DMS79 (cell line): Measurements from ENCODE around the gene WRAP73.

ENCODE experiments used
- DNase-seq: peaks from one replicate; lab custom pipeline; 2025; lab: John Stamatoyannopoulos, UW

WRAP73 gene

DNA sequence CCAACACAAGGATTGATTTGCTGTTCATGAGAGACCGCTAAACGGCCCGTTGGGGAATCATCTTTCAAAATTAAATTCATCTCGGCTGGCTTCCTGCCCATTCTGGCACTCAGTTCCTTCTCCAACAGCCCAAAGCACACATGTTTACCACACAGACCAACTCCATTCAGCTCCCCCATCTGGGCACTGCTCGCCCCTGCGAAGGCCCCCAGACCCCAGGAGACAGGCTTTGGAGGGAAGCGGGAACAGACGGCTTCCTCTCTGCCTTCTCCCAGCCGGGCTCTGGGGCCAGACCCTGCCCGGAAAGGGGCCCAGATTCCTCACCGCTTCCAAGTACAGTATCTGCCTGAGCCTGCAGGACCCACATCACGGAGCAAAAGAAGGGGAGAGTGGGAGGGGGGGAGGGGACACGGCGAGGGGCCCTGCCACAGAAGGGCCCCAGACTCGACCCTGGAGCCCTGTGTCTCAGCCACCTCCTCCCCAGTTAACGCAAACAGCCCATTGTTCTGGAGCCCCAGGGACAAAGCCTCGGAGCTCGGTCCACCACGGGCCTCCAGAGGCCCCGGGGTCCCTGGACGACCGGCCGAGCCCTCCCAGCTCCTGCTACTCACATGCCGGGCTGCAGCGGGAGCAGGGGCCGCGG, 39.3 kb downstream of the WRAP73 start:
- DNase-seq, result peak; percentile 69

GRCh38 chr1:3609769-3610526, 40.0 kb downstream of the WRAP73 start:
- no peak for DNase-seq

DNA sequence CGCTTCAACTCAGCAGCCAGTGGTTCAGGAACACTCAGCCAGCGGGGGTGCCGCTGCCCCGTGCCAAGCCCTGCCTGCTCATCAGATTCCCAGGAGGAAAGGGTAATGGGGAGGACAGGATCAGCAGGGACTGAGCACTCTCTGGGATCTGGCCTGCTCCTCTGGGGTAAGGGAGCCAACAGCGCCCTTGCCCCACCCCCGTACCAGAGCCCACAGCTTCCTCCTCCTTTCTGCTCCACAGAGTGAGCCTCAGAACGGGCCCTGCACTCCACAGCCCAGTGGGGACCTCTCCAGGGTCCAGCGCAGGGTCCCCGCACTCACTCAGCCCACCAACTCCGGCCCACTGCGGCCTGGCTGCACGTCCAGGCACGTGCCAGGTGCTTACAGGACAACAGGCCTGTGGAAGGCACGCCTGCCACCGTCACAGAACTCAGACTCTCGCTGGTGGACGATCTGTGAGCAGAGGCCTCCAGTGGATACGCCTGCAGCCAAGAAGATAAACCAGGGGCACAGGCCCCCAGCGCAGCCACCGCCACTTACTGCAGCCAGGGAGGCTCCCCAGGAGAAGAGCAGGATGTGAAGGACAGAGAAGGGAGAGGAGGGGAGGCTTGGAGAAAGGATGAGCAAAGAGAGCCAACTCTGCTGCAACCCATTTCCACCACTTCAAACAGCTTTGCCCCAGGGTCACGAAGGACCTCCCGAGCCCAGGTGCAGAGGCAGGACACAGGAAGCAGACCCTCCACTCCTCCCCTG, 40.7 kb downstream of the WRAP73 start:
- peak; percentile 20 for DNase-seq

DNA sequence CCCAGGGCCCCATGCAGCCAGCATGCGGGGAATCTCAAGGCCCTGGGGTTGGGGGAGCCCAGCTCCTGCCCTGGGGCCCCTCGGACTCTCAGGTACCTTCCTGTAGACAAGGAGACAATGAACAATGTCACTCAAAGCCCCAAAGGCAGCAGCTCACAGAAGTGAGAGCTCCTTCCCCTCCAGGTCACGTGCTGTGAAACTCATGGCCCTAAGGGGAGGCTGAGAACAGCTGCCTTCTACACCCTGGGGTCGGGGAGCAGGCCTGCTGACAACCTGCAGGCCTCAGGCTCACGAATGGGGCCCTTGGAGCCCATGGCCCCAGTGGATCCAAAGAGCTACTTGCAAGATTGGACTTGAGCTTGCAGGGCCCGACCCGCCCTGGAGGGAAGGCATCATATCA, 41.7 kb downstream of the WRAP73 start:
- DNase-seq, result no peak

- no peak for DNase-seq
Observed at GRCh38 chr1:3607703-3608065, 42.2 kb downstream of the WRAP73 start.

DNA sequence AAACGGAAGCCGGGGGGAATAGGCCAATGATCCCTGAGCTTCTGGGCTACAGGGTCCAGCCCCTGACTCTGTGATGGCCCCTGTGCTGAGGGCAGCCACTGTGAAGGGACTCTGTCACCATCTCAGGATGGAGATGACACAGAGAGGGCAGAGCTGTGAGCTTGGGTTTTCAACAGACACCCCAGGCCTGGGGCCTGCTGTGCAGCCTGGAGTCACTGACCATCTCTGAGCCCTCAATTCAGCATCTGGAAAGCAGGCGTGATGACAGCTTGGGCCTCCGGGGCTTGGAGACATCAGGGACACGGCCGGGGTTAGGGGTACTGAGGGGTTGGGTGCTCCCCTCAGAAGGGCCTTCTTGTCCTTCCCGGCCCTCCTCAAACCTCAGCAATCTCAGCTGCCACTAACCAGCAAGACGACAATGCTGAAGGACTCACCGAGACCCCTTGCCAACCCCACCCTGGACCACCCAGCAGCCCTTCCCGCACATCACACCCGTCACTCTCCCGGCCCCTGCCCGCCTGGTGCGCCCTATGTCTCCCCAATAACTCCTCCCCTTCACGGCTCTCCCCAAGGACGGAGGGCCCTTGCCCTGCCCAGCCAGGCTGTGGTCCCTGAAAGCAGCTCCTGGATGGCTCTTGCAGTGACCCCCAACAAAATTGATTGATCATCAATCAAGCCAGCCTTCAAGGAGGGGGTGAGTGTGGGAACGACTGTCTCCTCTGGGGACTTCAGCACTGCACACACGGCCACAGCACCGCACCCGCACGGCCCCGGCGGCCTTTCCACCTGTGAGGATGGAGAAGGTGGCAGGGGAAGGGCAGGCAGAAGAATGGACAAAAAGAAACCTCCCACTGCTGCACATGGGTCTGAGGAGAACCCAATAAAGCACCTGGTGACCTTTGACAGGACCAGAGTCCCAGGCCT, 42.9 kb downstream of the WRAP73 start:
- no peak for DNase-seq

GRCh38 chr1:3604997-3605823, 44.7 kb downstream of the WRAP73 start:
- DNase-seq, result no peak

- DNase-seq, result no peak
Observed at GRCh38 chr1:3604468-3604974, 45.4 kb downstream of the WRAP73 start.

DNA sequence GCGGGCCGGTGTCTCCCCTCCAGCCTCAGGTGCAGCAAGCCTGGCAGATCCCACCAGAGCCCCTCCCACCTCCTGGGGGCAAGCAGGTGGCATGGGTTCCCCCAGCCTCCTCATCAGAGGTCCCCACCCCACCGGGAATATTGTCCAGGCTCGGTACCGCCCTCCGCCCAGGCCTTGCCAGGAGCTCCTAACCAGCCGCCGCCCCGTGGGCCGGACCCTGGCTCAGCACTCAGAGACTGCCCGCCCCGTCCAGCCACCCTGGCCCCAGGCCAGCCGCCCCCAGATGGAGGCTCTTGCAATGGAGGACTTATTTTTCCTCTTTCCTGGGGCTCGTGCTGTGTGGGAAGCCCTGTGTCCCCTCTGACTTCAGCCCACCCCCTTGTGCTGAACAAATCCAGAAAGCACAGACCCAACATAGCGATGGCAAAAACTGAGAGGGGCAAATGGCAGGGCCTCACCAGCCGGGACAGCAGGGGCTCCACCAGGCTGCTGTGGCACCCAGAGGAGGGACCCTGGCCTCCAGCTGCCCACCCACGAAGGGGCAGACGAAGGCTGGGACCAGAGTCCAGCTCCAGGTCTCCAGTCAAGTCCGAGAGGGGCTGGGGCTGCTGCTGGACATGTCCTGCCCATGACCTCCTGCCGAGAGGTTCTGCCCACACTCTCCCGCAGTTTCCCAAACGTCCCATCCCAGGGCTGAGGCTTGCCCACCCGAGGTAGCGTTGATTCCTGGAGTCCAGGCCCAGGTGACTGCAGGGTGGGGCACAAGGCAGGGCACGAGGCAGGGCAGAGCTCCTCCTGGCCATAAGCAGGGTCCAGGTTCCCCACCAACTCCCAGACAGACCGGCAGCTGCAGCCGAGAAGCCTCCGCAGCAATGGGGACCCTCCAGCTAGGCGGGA, 46.1 kb downstream of the WRAP73 start:
- DNase-seq, result no peak

DNA sequence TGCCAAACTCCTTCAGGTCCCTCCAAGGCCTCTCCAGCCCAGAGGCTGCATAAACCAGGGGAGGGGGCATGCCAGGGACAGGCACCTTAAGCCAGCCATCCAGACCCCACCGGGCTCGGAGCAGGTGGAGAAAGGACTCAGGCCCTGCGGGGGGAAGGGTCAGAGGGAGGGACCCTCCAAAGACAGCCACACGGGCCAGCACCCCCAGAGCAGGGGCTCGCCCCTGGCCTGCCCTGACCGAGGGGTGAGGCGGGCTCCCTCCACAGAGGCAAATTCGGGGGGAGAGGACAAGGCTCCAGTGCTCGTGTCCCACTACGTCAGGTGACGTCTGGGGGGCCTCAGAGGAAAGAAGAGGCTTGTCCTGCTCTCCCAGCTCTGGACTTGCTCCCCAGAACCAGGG, 46.7 kb downstream of the WRAP73 start:
- no peak for DNase-seq

DNA sequence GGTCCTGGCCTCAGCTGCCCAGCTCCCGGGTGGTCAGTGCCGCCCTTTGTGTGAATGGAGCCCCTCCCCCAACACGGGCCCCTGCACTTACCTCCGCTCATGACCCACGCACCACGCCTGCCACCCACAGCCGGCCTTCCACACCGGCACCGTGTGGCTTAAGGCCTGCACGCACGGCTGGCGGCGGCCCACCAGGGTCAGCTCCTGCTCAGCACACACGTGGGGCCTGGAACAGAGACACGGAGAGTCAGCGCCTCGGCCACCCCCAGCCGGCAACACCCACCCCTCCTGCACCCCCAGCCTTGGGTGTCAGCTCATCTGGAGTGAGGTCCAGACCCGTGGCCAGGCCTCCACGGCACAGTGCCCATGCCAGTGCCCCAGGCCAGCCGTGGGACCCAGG, 47.5 kb downstream of the WRAP73 start:
- no peak for DNase-seq

DNA sequence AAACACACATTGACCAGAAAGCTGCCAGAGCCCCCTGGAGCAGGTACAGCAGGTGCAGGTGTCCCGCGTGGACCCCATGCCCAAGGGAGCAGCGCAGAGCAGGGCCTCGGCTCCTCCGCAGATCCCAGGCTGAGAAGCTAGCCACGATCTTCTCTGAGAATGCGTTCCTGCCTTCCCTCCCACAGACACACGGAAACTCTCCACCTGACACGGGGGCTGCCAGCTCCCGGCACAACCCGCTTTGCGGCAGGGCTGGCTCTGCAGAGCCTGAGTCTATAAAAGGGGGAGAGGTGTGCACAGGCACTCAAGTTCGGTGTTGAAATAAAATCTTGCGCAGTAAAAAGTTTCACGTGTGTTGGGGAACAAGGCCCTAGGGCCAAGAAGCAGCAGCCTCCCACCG, 48.2 kb downstream of the WRAP73 start:
- DNase-seq, result no peak

- no peak for DNase-seq
Observed at GRCh38 chr1:3600354-3600753, 49.5 kb downstream of the WRAP73 start.

- DNase-seq, result no peak
Observed at GRCh38 chr1:3599816-3600215, 50.1 kb downstream of the WRAP73 start.

- no peak for DNase-seq
Observed at GRCh38 chr1:3599286-3599811, 50.6 kb downstream of the WRAP73 start.

- no peak for DNase-seq
Observed at GRCh38 chr1:3598522-3599285, 51.2 kb downstream of the WRAP73 start.

- peak; percentile 83 for DNase-seq
Observed at GRCh38 chr1:3598051-3598491, 51.8 kb downstream of the WRAP73 start.

- peak; percentile 72 for DNase-seq
Observed at GRCh38 chr1:3597599-3597964, 52.3 kb downstream of the WRAP73 start.
